HFFc6 (cell line): Measurements from ENCODE around the gene DNAH6. TPM values are rescaled to one million over a fixed set of nuclear protein-coding genes. Genes with fewer than 3 reads are reported as not detected.

Experiments used
- DNase-seq: peaks from one replicate; pipeline ENCODE4 v3.0.0-alpha.2; 2018
- H3K27ac Mint-ChIP-seq: 2 replicates; pipeline ENCODE4 v1.8.0; 2020; ENCODE audit warnings: mild to moderate bottlenecking, mixed read lengths
- H3K27me3 Mint-ChIP-seq: 2 replicates; pipeline ENCODE4 v1.8.0; 2021; ENCODE audit warnings: mild to moderate bottlenecking, moderate library complexity, mixed read lengths; ENCODE audit not compliant: insufficient read depth
- H3K36me3 Mint-ChIP-seq: 2 replicates; pipeline ENCODE4 v1.8.0; 2021; ENCODE audit warnings: low read depth, mixed read lengths
- H3K4me1 Mint-ChIP-seq: 2 replicates; pipeline ENCODE4 v1.8.0; 2020; ENCODE audit warnings: low read depth, mixed read lengths
- H3K4me3 Mint-ChIP-seq: 2 replicates; pipeline ENCODE4 v1.8.0; 2020; ENCODE audit warnings: mild to moderate bottlenecking, moderate library complexity, mixed read lengths
- H3K9me3 Mint-ChIP-seq: 2 replicates; pipeline ENCODE4 v1.8.0; 2020; ENCODE audit warnings: mild to moderate bottlenecking, mixed read lengths
- CTCF ChIP-seq: fragments of 200-600 bp; sonication (generic); IDR thresholded peaks from 2 replicates; pipeline ENCODE4 v1.5.0; 2021; ENCODE audit warnings: antibody characterized with exemption, mild to moderate bottlenecking
- total RNA-seq, 6 experiments: library from RNA; stranded (reverse); fragmentation: NEBNext Ultra II Directional; extraction: Animal tissue kit (Norgen Biotek cat#: 25700); gene quantifications; 2 replicates in 1 of 6; 3 replicates in 5 of 6; pipeline ENCODE4 v1.2.3, GENCODE V29; 2021

The DNAH6 gene
- total RNA-seq, 6 experiments from 2014 or later: 0.05 to 0.46 (median 0.05) TPM; not detected in 1

- DNase-seq: no peak
- no peak overlapping the region for H3K27ac Mint-ChIP-seq
- peaks cover 13% of the 10 kb centered on the region; the same call in 1 of the 2 replicates for H3K4me1 Mint-ChIP-seq
- peaks cover 14% of the 10 kb centered on the region for H3K27me3 Mint-ChIP-seq
- no peak for TF ChIP-seq CTCF
- no peaks in the 10 kb centered on the region for H3K36me3 Mint-ChIP-seq
- H3K4me3 Mint-ChIP-seq: no peak overlapping the region
- H3K9me3 Mint-ChIP-seq: no peaks in the 10 kb centered on the region
Observed at GRCh38 chr2:84631985-84632384, 115.7 kb downstream of the DNAH6 start.

- DNase-seq: no peak
- TF ChIP-seq CTCF: no peak
- 0 out of 2 replicates have a peak, but pooled peaks cover 4% of the 10 kb centered on the region for H3K36me3 Mint-ChIP-seq
- peaks cover 8% of the 10 kb centered on the region; the same call in 1 of the 2 replicates for H3K4me1 Mint-ChIP-seq
- peaks cover 8% of the 10 kb centered on the region for H3K9me3 Mint-ChIP-seq
- no peak overlapping the region for H3K27ac Mint-ChIP-seq
- H3K27me3 Mint-ChIP-seq: peaks cover 15% of the 10 kb centered on the region
- H3K4me3 Mint-ChIP-seq: no peak overlapping the region
Observed at GRCh38 chr2:84636080-84636971, 120.0 kb downstream of the DNAH6 start.

- Mint-ChIP-seq H3K27ac (no peak overlapping the region), H3K4me3 (no peak overlapping the region), H3K4me1 (peaks cover 8% of the 10 kb centered on the region; the same call in 1 of the 2 replicates), H3K36me3 (0 out of 2 replicates have a peak, but pooled peaks cover 4% of the 10 kb centered on the region), H3K9me3 (peaks cover 8% of the 10 kb centered on the region), H3K27me3 (peaks cover 34% of the 10 kb centered on the region)
- TF ChIP-seq CTCF: no peak
- no peak for DNase-seq
Observed at GRCh38 chr2:84639751-84640150, 123.5 kb downstream of the DNAH6 start.

- TF ChIP-seq CTCF: no peak
- Mint-ChIP-seq H3K4me1 (peaks cover 8% of the 10 kb centered on the region; the same call in 1 of the 2 replicates), H3K36me3 (0 out of 2 replicates have a peak, but pooled peaks cover 4% of the 10 kb centered on the region), H3K27me3 (peaks cover 35% of the 10 kb centered on the region), H3K9me3 (peaks cover 8% of the 10 kb centered on the region), H3K27ac (no peak overlapping the region), H3K4me3 (no peak overlapping the region)
- no peak for DNase-seq
Observed at GRCh38 chr2:84640411-84640810, 124.1 kb downstream of the DNAH6 start.

GRCh38 chr2:84641021-84641420 lies 124.7 kb downstream of the DNAH6 start:
- Mint-ChIP-seq H3K36me3 (0 out of 2 replicates have a peak, but pooled peaks cover 4% of the 10 kb centered on the region), H3K27ac (no peak overlapping the region), H3K9me3 (peaks cover 8% of the 10 kb centered on the region), H3K4me3 (no peak overlapping the region), H3K4me1 (peaks cover 4% of the 10 kb centered on the region; the same call in 1 of the 2 replicates), H3K27me3 (peaks cover 36% of the 10 kb centered on the region)
- no peak for TF ChIP-seq CTCF
- DNase-seq: no peak
